Vagina (tissue), 2 donors: ENCODE measurements around the gene TCF20.

ENCODE experiments used
- POLR2A ChIP-seq, 2 donors: fragments of 450-650 bp; IDR thresholded peaks; one replicate each; pipeline ENCODE4 v1.6.1; 2017; ENCODE audit warnings: antibody characterized with exemption in 2 of 2, mild to moderate bottlenecking in 2 of 2, moderate library complexity in 2 of 2
- POLR2AphosphoS5 ChIP-seq, 2 donors: sonication (generic); formaldehyde crosslinking; IDR thresholded peaks; one replicate each; pipeline ENCODE4 v1.9.0; 2017; ENCODE audit warnings: antibody characterized with exemption in 2 of 2, mild to moderate bottlenecking in 2 of 2, low read depth in 1 of 2; ENCODE audit not compliant: insufficient read depth in 1 of 2
- TF ChIP-seq, protein P1 (sequence below), 3 experiments: fragments of 450-650 bp in 2 of 3; fragments of 200-600 bp in 1 of 3; sonication (generic) in 1 of 3; IDR thresholded peaks; one replicate each; pipeline ENCODE4 v1.5.1; 2017 to 2019; ENCODE audit warnings: antibody characterized with exemption in 3 of 3, mild to moderate bottlenecking in 2 of 3, moderate library complexity in 2 of 3

DNA sequence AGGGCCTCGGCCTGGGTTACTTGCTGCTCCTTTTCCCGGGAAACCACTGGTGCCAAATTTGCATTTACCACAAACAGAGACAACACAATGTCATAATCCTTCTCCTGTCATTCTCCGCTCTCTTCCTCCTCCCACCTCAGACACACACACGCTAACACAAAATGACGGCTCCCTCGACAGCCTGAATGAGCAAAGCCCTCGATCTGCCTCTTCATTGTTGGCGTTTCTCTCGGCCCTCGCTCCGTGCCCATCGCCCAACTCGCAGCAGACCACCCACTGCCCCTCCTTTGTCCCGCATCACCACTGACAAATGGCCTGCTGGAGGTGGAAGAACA, 12.5 kb upstream of the TCF20 start:
- TF ChIP-seq POLR2A (IDR thresholded peaks at IDR 0.05), result no peak
- TF ChIP-seq, protein P1, sequence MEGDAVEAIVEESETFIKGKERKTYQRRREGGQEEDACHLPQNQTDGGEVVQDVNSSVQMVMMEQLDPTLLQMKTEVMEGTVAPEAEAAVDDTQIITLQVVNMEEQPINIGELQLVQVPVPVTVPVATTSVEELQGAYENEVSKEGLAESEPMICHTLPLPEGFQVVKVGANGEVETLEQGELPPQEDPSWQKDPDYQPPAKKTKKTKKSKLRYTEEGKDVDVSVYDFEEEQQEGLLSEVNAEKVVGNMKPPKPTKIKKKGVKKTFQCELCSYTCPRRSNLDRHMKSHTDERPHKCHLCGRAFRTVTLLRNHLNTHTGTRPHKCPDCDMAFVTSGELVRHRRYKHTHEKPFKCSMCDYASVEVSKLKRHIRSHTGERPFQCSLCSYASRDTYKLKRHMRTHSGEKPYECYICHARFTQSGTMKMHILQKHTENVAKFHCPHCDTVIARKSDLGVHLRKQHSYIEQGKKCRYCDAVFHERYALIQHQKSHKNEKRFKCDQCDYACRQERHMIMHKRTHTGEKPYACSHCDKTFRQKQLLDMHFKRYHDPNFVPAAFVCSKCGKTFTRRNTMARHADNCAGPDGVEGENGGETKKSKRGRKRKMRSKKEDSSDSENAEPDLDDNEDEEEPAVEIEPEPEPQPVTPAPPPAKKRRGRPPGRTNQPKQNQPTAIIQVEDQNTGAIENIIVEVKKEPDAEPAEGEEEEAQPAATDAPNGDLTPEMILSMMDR (IDR thresholded peaks at IDR 0.05), result no peak
- TF ChIP-seq POLR2AphosphoS5 (IDR thresholded peaks at IDR 0.05; ENCODE audit: insufficient read depth in 1 of 2, low read depth in 1 of 2), result no peak
